MCF 10A (cell line): ENCODE results near the gene ANKRD53. TPM values are rescaled to one million over a fixed set of nuclear protein-coding genes. Genes with fewer than 3 reads are reported as not detected.

ENCODE experiments used
- BruUV-seq: library from RNA; stranded (reverse); fragments of 400-500 nt; replicated peaks from 2 replicates; lab custom pipeline; 2021; lab: Mats Ljungman, UMichigan
- CTCF ChIA-PET: fragments of 300-600 bp; sonication (Branson Sonifier 250); formaldehyde crosslinking; extraction: SDS; loops from one replicate; lab custom pipeline; 2021; ENCODE audit warnings: antibody characterized with exemption, inconsistent platforms; lab: Yijun Ruan, JAX
- POLR2A ChIA-PET: fragments of 300-600, 350-650 bp; sonication (Branson Sonifier 250); formaldehyde crosslinking; extraction: SDS; loops from one replicate; lab custom pipeline; 2020; ENCODE audit warnings: antibody characterized with exemption, inconsistent platforms; lab: Yijun Ruan, JAX
- DNase-seq: peaks from one replicate; pipeline ENCODE4 v3.0.0-alpha.2; 2018; ENCODE audit not compliant: unreplicated experiment
- H3K27ac Mint-ChIP-seq: one replicate; pipeline ENCODE4 v1.8.0; 2022; ENCODE audit warnings: mild to moderate bottlenecking, low read depth, mixed read lengths; ENCODE audit not compliant: unreplicated experiment
- H3K27me3 Mint-ChIP-seq: one replicate; pipeline ENCODE4 v1.8.0; 2022; ENCODE audit warnings: mixed read lengths; ENCODE audit not compliant: insufficient read depth, unreplicated experiment
- H3K36me3 Mint-ChIP-seq: one replicate; pipeline ENCODE4 v1.8.0; 2022; ENCODE audit warnings: mild to moderate bottlenecking, moderate library complexity, mixed read lengths; ENCODE audit not compliant: insufficient read depth, unreplicated experiment
- H3K4me1 Mint-ChIP-seq: one replicate; pipeline ENCODE4 v1.8.0; 2022; ENCODE audit warnings: mixed read lengths; ENCODE audit not compliant: insufficient read depth, unreplicated experiment
- H3K4me3 Mint-ChIP-seq: one replicate; pipeline ENCODE4 v1.8.0; 2022; ENCODE audit warnings: mild to moderate bottlenecking, moderate library complexity, mixed read lengths; ENCODE audit not compliant: unreplicated experiment
- H3K9me3 Mint-ChIP-seq: one replicate; pipeline ENCODE4 v1.8.0; 2022; ENCODE audit warnings: mixed read lengths; ENCODE audit not compliant: unreplicated experiment
- intact Hi-C: fragments of 100-400 bp; cut with micrococcal nuclease; formaldehyde crosslinking; loops from 2 replicates; pipeline ENCODE4 v1.14.1; 2022
- total RNA-seq: library from RNA; stranded (reverse); gene quantifications from 2 replicates; pipeline ENCODE4 v1.2.3, GENCODE V29; 2022
- TF ChIP-seq, protein P1 (sequence below): fragments of 200-600 bp; IDR thresholded peaks from one replicate; pipeline ENCODE4 v1.8.0; 2022; ENCODE audit warnings: antibody characterized with exemption, mild to moderate bottlenecking; ENCODE audit not compliant: unreplicated experiment

The ANKRD53 gene
- total RNA-seq, 1 experiment from 2014 or later = not detected

DNA sequence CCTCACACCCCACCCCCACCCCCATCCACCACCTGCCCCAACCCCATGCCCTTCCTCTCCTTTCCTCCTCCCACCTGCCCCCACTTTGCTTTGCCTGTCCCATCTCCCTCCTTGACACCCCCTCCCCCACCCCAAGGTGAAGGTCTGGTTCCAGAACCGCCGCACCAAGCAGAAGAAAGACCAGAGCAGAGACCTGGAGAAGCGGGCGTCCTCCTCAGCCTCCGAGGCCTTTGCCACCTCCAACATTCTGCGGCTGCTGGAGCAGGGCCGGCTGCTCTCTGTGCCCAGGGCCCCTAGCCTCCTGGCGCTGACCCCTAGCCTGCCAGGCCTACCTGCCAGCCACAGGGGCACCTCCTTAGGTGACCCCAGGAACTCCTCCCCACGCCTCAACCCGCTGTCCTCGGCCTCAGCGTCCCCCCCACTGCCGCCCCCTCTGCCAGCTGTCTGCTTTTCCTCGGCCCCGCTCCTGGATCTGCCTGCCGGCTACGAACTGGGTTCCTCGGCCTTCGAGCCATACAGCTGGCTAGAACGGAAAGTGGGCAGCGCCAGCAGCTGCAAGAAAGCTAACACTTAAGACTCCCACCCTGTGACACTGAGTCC lies 45.7 kb upstream of the ANKRD53 start:
- Mint-ChIP-seq H3K4me1 (peaks cover 6% of the 10 kb centered on the region), H3K4me3 (no peak overlapping the region), H3K9me3 (no peaks in the 10 kb centered on the region), H3K27ac (no peak overlapping the region), H3K27me3 (peaks cover 16% of the 10 kb centered on the region), H3K36me3 (peaks cover 6% of the 10 kb centered on the region)
- TF ChIP-seq, protein P1, sequence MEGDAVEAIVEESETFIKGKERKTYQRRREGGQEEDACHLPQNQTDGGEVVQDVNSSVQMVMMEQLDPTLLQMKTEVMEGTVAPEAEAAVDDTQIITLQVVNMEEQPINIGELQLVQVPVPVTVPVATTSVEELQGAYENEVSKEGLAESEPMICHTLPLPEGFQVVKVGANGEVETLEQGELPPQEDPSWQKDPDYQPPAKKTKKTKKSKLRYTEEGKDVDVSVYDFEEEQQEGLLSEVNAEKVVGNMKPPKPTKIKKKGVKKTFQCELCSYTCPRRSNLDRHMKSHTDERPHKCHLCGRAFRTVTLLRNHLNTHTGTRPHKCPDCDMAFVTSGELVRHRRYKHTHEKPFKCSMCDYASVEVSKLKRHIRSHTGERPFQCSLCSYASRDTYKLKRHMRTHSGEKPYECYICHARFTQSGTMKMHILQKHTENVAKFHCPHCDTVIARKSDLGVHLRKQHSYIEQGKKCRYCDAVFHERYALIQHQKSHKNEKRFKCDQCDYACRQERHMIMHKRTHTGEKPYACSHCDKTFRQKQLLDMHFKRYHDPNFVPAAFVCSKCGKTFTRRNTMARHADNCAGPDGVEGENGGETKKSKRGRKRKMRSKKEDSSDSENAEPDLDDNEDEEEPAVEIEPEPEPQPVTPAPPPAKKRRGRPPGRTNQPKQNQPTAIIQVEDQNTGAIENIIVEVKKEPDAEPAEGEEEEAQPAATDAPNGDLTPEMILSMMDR = no peak
- POLR2A ChIA-PET = interaction anchor here (0.6 kb wide), 1 partner anchor 9 kb away, joined by 3 read pairs; no protein-coding TSS in a partner anchor
- intact Hi-C loops = no loop called here
- CTCF ChIA-PET = interaction anchor here (0.7 to 5.3 kb wide), 3 partner anchors 10 to 14 kb away, joined by 3 to 44 read pairs (median 7); no protein-coding TSS in a partner anchor
- DNase-seq = no peak
- BruUV-seq = no TSS peak

DNA sequence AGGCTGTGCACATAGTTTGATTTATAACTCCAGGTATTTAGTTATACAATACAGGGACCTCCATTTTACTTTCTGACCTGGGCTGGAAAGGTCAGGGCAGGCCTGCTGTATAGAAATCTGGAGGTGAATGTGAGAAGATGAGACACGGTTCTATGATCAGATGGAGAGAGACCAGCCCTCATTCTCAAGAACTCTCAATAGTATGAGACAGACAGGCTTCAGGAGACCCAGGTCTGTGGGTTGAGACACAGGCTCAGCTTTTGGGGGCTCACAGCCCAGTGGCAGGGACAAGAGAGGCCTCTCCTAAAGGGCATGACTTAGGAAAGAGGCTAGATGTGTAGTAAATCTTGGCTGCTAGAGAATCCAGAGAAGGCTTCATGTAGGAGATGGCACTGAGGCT lies 43.4 kb upstream of the ANKRD53 start:
- BruUV-seq = no TSS peak
- no peak overlapping the region for H3K4me3 Mint-ChIP-seq
- CTCF ChIA-PET = interaction anchor here (1.8 to 5.3 kb wide), 2 partner anchors 12 to 63 kb away, joined by 8 to 44 read pairs; no protein-coding TSS in a partner anchor
- H3K27me3 Mint-ChIP-seq = peaks cover 16% of the 10 kb centered on the region
- H3K9me3 Mint-ChIP-seq = no peaks in the 10 kb centered on the region
- DNase-seq = no peak
- H3K36me3 Mint-ChIP-seq = peaks cover 6% of the 10 kb centered on the region
- H3K4me1 Mint-ChIP-seq = peaks cover 6% of the 10 kb centered on the region
- H3K27ac Mint-ChIP-seq = no peak overlapping the region
- TF ChIP-seq, protein P1 = no peak
- intact Hi-C loops = no loop called here
- POLR2A ChIA-PET = no interaction called here

DNA sequence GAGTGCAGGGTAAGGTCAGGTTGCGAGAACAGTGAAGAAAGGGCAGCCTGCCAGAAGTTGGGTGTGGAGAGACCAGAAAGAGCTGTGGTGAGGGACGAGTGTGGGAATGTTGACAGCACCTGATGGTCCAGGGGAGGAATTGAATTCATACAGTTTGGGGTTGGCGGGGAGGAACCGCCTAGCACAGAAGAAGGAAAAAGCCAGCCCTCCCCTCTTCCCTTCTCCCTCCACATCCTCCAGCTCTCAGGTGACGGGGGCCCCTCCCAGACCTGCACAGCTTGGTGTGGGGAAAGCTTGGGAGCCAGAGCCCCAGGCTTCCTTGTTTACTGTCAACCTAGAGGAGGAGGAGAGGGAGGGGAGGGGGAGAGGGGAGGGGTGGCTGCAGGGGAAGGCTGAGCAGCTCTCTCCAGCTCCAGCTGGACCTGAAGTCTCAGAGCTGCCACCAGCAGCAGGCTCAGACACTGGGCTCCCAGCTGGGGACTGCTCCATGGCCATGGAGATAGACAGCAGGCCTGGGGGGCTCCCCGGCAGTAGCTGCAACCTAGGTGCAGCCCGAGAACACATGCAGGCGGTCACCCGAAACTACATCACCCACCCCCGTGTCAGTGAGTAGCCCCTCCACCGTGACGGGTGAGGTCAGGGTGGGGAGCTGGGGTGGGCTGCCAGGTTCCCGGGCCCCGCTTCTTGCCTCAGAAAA lies 42.8 kb upstream of the ANKRD53 start, which contains the start of gene ATP6V1B1:
Gene ATP6V1B1, plus strand, starts transcription at position 433 of the 697 bp plus-strand sequence. Its CDS starts 55 bp downstream, at position 488.
- peak; percentile 42 for DNase-seq
- Mint-ChIP-seq H3K36me3 (peaks cover 6% of the 10 kb centered on the region), H3K27me3 (peaks cover 16% of the 10 kb centered on the region), H3K4me1 (peaks cover 6% of the 10 kb centered on the region), H3K27ac (no peak within 1 kb of the TSS), H3K4me3 (no peak within 1 kb of the TSS), H3K9me3 (no peaks in the 10 kb centered on the region)
- no TSS peak for BruUV-seq
- ChIA-PET CTCF (interaction anchor here (1.3 to 5.3 kb wide), 3 partner anchors 11 to 64 kb away, joined by 3 to 44 read pairs (median 8); no protein-coding TSS in a partner anchor), POLR2A (interaction anchor here (0.6 kb wide), 2 partner anchors 122 to 133 kb away, joined by 3 read pairs; partner anchors contain the start of gene NAGK)
- intact Hi-C loops = no loop called here
- TF ChIP-seq, protein P1 = no peak
